Lower lobe of right lung (tissue), 2 donors: ENCODE measurements around the gene OVOL3. TPM values are rescaled to one million over a fixed set of nuclear protein-coding genes. Genes with fewer than 3 reads are reported as not detected.

ENCODE experiments used
- ATAC-seq, 2 donors: fragments of 200-7000 bp; cut with Tn5 transposase; one replicate each; pipeline ENCODE4 v1.9.1; 2020 to 2022; ENCODE audit warnings: mild to moderate bottlenecking in 2 of 2, moderate library complexity in 2 of 2
- DNase-seq: peaks from one replicate; pipeline ENCODE4 v3.0.0-alpha.2; 2020
- H3K27ac ChIP-seq: fragments of 200-600 bp; one replicate; pipeline ENCODE4 v1.8.0; 2022
- H3K27me3 ChIP-seq: fragments of 200-600 bp; one replicate; pipeline ENCODE4 v1.8.0; 2022; ENCODE audit warnings: low read depth
- H3K36me3 ChIP-seq: fragments of 200-600 bp; one replicate; pipeline ENCODE4 v1.8.0; 2022; ENCODE audit warnings: mild to moderate bottlenecking
- H3K4me1 ChIP-seq: fragments of 200-600 bp; one replicate; pipeline ENCODE4 v1.8.0; 2022
- H3K4me3 ChIP-seq: fragments of 200-600 bp; one replicate; pipeline ENCODE4 v1.8.0; 2022; ENCODE audit warnings: mild to moderate bottlenecking
- H3K9me3 ChIP-seq: fragments of 200-600 bp; one replicate; pipeline ENCODE4 v1.8.0; 2022
- intact Hi-C: fragments of 100-400 bp; cut with DNase I; formaldehyde crosslinking; loops from one replicate; pipeline ENCODE4 v1.11.0; 2022
- total RNA-seq: library from RNA; stranded (reverse); fragmentation: NEBNext Ultra II Directional; extraction: Animal tissue kit (Norgen Biotek cat#: 25700); gene quantifications from one replicate; pipeline ENCODE4 v1.2.1, GENCODE V29; 2021
- TF ChIP-seq, protein P1 (sequence below): fragments of 200-600 bp; IDR thresholded peaks from one replicate; pipeline ENCODE4 v1.8.0; 2022; ENCODE audit warnings: antibody characterized with exemption, mild to moderate bottlenecking
- donor health status: DM: no; HTN: yes; CAD: no; lungs with severe emphysema.

The OVOL3 gene
- total RNA-seq, 1 donor from 2014 or later, result not detected

DNA sequence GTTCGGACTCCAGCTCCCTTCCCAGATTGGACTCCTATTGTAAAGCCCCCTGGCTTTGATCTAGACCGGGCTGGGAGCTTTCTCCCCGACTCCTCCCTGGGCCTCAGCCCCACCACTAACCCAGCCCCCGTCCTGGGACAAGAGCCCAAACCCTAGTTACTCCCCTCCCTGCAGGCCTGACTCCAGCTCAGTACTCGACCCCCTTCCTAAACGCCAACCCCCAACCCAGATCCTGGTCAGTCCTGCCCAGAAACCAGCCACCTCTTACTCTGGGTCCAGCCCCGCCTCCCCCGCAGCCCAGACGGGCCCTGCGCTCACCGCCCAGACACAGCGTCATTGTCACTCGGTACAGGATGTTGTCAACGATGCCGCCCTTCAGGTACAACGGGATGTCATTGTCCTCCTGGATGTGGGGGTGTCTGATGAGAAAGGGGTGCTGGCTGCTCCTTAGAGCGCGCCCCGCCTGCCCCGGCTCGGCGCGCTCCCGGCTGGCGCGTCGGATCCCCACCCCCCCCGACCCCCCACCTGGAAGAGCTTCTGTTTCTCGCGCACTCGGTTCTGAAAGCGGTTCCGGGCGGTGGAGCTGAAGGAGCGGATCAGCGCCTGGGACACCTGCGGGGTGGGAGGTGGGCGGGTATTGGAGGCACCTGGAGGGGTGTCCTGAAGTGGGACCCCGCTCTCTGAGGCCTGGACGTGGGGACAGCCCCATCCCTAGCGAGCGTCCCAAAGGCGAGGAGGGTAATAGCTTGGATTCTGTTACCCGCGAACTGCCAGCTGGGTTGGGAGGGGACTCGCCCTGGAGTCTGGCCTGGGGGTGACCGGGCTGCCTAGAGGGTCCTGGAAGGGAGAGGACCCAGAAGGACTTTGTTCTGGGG lies 40.4 kb downstream of the OVOL3 start:
- H3K36me3 ChIP-seq, result peaks cover 50% of the 10 kb centered on the region
- intact Hi-C loops, result no loop called here
- ATAC-seq, result peak; percentile 52 to 59
- H3K4me3 ChIP-seq, result peak overlapping the region; percentile 63
- no peaks in the 10 kb centered on the region for H3K9me3 ChIP-seq
- H3K4me1 ChIP-seq, result peaks cover 19% of the 10 kb centered on the region
- peak overlapping the region; percentile 94 for H3K27ac ChIP-seq
- TF ChIP-seq, protein P1, sequence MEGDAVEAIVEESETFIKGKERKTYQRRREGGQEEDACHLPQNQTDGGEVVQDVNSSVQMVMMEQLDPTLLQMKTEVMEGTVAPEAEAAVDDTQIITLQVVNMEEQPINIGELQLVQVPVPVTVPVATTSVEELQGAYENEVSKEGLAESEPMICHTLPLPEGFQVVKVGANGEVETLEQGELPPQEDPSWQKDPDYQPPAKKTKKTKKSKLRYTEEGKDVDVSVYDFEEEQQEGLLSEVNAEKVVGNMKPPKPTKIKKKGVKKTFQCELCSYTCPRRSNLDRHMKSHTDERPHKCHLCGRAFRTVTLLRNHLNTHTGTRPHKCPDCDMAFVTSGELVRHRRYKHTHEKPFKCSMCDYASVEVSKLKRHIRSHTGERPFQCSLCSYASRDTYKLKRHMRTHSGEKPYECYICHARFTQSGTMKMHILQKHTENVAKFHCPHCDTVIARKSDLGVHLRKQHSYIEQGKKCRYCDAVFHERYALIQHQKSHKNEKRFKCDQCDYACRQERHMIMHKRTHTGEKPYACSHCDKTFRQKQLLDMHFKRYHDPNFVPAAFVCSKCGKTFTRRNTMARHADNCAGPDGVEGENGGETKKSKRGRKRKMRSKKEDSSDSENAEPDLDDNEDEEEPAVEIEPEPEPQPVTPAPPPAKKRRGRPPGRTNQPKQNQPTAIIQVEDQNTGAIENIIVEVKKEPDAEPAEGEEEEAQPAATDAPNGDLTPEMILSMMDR, result no peak
- H3K27me3 ChIP-seq, result no peaks in the 10 kb centered on the region
- no peak for DNase-seq

DNA sequence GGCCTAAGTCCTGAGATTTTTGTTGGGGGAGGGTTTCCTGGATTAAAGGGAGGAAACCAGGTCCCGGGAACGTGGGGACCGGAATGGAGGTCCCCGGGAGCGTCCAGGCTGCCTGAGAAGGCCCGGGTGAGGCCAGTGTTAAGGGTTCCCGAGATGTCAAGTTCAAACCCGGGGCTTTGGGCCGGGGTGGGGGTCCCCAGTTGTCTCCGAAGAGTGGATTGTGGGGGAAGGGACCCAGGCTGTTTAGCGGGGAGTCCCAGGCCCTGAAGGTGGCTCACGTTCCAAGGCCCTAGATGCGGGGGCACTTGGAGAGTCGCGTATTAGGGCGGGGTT lies 41.0 kb downstream of the OVOL3 start:
- intact Hi-C loops, result no loop called here
- peaks cover 44% of the 10 kb centered on the region for H3K36me3 ChIP-seq

DNA sequence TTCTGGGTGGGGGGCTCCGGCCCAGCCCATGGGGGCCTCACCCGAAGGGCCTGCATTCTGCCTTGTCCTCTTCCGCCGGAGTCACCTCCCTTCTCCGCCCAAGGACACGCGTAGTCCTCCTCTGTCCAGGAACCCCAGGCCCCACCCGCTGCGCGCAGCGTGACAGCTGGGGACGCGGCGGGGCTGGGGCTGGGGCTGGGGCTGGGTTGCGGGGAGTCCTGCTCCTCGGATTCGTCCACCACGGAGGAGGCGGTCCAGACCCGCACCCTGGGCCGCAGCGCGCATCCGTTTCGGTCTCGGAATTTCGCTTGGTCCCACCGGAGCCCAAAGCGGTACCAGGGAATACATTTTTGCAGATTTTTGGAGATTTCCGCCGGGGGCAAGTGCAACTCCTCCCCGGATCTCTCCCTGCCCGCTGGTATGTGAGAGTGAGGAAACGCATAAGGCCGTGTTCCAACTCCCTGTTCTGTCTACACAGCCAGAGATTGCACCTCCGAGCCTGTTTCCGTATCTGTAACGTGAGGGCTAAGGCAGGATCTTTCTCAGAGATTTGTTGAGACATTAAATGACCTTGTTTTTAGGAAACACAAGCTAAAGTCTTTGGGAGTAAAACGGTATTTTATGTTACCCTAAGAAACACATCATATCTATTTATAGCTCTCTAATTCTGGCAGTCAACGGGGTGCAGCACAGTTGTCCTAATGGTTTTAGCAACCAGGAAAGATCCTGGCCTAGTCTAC lies 41.6 kb downstream of the OVOL3 start, which contains the start of gene COX7A1:
COX7A1 (minus strand) TSS at position 96 of the 740 bp plus-strand sequence; CDS start at position 56, 40 bp downstream.
- Histone ChIP-seq H3K27me3 (no peaks in the 10 kb centered on the region), H3K9me3 (no peaks in the 10 kb centered on the region), H3K4me1 (peaks cover 19% of the 10 kb centered on the region), H3K36me3 (peaks cover 39% of the 10 kb centered on the region), H3K27ac (peak within 1 kb of the TSS; percentile 94), H3K4me3 (peak within 1 kb of the TSS; percentile 63)
- intact Hi-C loops, result no loop called here
- TF ChIP-seq, protein P1, result no peak
- peak; percentile 62 for DNase-seq
- peak; percentile 74 to 85 for ATAC-seq

More for the DNA sequence above, 41.0 kb downstream of the OVOL3 start:
- DNase-seq, result no peak
- H3K9me3 ChIP-seq, result no peaks in the 10 kb centered on the region
- peak overlapping the region; percentile 94 for H3K27ac ChIP-seq
- no peaks in the 10 kb centered on the region for H3K27me3 ChIP-seq
- peaks cover 19% of the 10 kb centered on the region for H3K4me1 ChIP-seq
- ATAC-seq, result peak; percentile 4 to 9
- peak overlapping the region; percentile 63 for H3K4me3 ChIP-seq
- TF ChIP-seq, protein P1, result no peak

DNA sequence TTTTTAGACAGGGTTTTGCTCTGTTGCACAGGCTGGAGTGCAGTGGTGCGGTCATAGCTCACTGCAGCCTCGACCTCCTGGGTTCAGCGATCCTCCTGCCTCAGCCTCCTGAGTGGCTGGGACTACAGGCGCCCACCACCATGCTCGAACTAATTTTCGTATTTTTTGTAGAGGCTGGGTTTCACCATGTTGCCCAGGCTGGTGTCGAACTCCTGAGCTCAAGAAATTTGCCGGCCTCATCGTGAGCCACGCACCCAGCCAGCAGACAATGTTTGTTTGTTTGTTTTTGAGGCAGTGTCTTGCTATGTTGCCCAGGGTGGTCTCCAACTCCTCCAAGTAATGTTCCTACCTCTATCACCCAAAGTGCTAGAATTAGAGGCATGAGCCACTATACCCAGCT lies 42.2 kb downstream of the OVOL3 start:
- peak overlapping the region; percentile 63 for H3K4me3 ChIP-seq
- DNase-seq, result no peak

More for the DNA sequence above, 42.2 kb downstream of the OVOL3 start:
- peak overlapping the region; percentile 94 for H3K27ac ChIP-seq
- H3K9me3 ChIP-seq, result no peaks in the 10 kb centered on the region
- TF ChIP-seq, protein P1, result no peak
- peaks cover 19% of the 10 kb centered on the region for H3K4me1 ChIP-seq
- ATAC-seq, result no peak
- intact Hi-C loops, result no loop called here
- H3K27me3 ChIP-seq, result no peaks in the 10 kb centered on the region
- peaks cover 33% of the 10 kb centered on the region for H3K36me3 ChIP-seq
